Measurements from ENCODE around the gene ZFAND3. TPM values are rescaled to one million over a fixed set of nuclear protein-coding genes. Genes with fewer than 3 reads are reported as not detected.

Gene ZFAND3
- total and polyA plus RNA-seq, 2 of the 4 experiments (the other 2 are of a cell fraction): 10.9 to 26.7 TPM

- BruUV-seq (replicated peaks): no TSS peak
- no peaks in the 10 kb centered on the region for H3K9me3 ChIP-seq (ENCODE audit: control insufficient read depth, insufficient read depth, low read length)
- H3K36me3 ChIP-seq (ENCODE audit: control insufficient read depth, insufficient read depth, low read length): no peaks in the 10 kb centered on the region
- no peak overlapping the region for H3K9ac ChIP-seq (ENCODE audit: low read depth, low read length)
- no peak for DNase-seq
- H2BK5ac ChIP-seq (ENCODE audit: low read depth, low read length, poor library complexity, severe bottlenecking): no peak overlapping the region
- H3K4me2 ChIP-seq (ENCODE audit: low read depth, low read length): no peak overlapping the region
- 85% methylated on average over 10 of the region's 19 CpGs; no CpG with 5 or more reads in 1 of the 2 experiments for WGBS, 2 experiments (ENCODE audit: extremely low coverage in 2 of 2, insufficient read length in 1 of 2)
- H3K4me1 ChIP-seq (ENCODE audit: control insufficient read depth, insufficient read depth, low read length): no peaks in the 10 kb centered on the region
- no peak overlapping the region for H2BK20ac ChIP-seq (ENCODE audit: low read depth, low read length)
- H3K23ac ChIP-seq (ENCODE audit: low read depth, low read length): no peak overlapping the region
- no peak overlapping the region for H4K8ac ChIP-seq (ENCODE audit: low read depth in 2 of 2, low read length in 2 of 2)
- no peaks in the 10 kb centered on the region for H3K27me3 ChIP-seq (ENCODE audit: control insufficient read depth, insufficient read depth, low read length)
- no peak overlapping the region for H2BK15ac ChIP-seq (ENCODE audit: low read depth, low read length)
- no peak overlapping the region for H3K4ac ChIP-seq (ENCODE audit: low read depth, low read length)
- in situ Hi-C loops (cut with MboI; ENCODE audit: low sequenced_read_pairs): no loop called here
- TF ChIP-seq MAFK (IDR thresholded peaks at IDR 0.05; ENCODE audit: low read depth, low read length): no peak
- TF ChIP-seq, protein P1, sequence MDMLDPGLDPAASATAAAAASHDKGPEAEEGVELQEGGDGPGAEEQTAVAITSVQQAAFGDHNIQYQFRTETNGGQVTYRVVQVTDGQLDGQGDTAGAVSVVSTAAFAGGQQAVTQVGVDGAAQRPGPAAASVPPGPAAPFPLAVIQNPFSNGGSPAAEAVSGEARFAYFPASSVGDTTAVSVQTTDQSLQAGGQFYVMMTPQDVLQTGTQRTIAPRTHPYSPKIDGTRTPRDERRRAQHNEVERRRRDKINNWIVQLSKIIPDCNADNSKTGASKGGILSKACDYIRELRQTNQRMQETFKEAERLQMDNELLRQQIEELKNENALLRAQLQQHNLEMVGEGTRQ (IDR thresholded peaks at IDR 0.05; ENCODE audit: low read depth, low read length): no peak
- TF ChIP-seq SMC3 (IDR thresholded peaks at IDR 0.05; ENCODE audit: low read depth, low read length): no peak
- no peak overlapping the region for H3K18ac ChIP-seq (ENCODE audit: low read depth, low read length)
- no peak overlapping the region for H3K14ac ChIP-seq (replicated peaks; ENCODE audit: low read depth, low read length)
- intact Hi-C loops (cut with micrococcal nuclease): no loop called here
- no peak overlapping the region for H3K56ac ChIP-seq (ENCODE audit: extremely low read depth, insufficient read depth, low read length)
- no peak overlapping the region for H4K5ac ChIP-seq (ENCODE audit: low read depth, low read length)
- no peak overlapping the region for H2AFZ ChIP-seq (replicated peaks; ENCODE audit: low read length, poor library complexity)
- H2BK120ac ChIP-seq (ENCODE audit: low read depth, low read length): no peak overlapping the region
- peaks cover 3% of the 10 kb centered on the region; the same call in 1 of the 2 replicates for H3K9me1 ChIP-seq (ENCODE audit: insufficient read depth, low read length)
- H4K91ac ChIP-seq (ENCODE audit: insufficient read depth, low read depth, low read length): no peak overlapping the region
- H2AK9ac ChIP-seq (replicated peaks; ENCODE audit: low read depth, low read length, poor library complexity): no peak overlapping the region
- ChIA-PET CTCF (no interaction called here), POLR2A (ENCODE audit: unreplicated experiment) (no interaction called here)
- H4K20me1 ChIP-seq (ENCODE audit: insufficient read depth, low read length): no peaks in the 10 kb centered on the region; the same call in 1 of the 2 replicates
- dilution Hi-C loops (cut with HindIII; ENCODE audit: low sequenced_read_pairs, unreplicated experiment): no loop called here
- no peaks in the 10 kb centered on the region for H3K79me1 ChIP-seq (ENCODE audit: low read depth in 1 of 2, low read length in 2 of 2)
- no peak overlapping the region for H2AK5ac ChIP-seq (ENCODE audit: low read depth, low read length)
- H3K27ac ChIP-seq (ENCODE audit: insufficient read depth, low read length): no peak overlapping the region
- H3K4me3 ChIP-seq (ENCODE audit: insufficient read depth, low read depth, low read length): no peak overlapping the region
- no peak for ATAC-seq (ENCODE audit: low read depth)
These were observed 350.5 kb downstream of the ZFAND3 start for GRCh38 chr6:38169977-38170526.

Data from IMR-90 (cell line).